ENCODE measurements around the gene TEAD4. TPM values are rescaled to one million over a fixed set of nuclear protein-coding genes. Genes with fewer than 3 reads are reported as not detected.

The TEAD4 gene
- total RNA-seq: 35.5 TPM
- 100 to 1,000 TPM in 2 of 8 donors, 10 to 100 TPM in 6; 73.8 to 103 (median 87.2) TPM for polyA plus RNA-seq (ENCODE audit: insufficient read depth in 1 of 8, insufficient read length in 8 of 8, low replicate concordance in 1 of 8)
- long read RNA-seq, donor 1, partial matches to known transcripts: 0 of 5 reads
- long read RNA-seq, donor 1, other reads (novel, unspliced or antisense): 0 of 5 reads
- long read RNA-seq, donor 2: 0 reads
- long read RNA-seq, donor 3, transcript TEAD4-202 (13 exons, 1,690 nt): major isoform, 9 of 37 reads
- long read RNA-seq, donor 3, partial matches to known transcripts: 27 of 37 reads
- long read RNA-seq, donor 3, other reads (novel, unspliced or antisense): 0 of 37 reads
- long read RNA-seq, donor 4, transcript TEAD4-202 (13 exons, 1,690 nt): major isoform, 6 of 21 reads
- long read RNA-seq, donor 4, partial matches to known transcripts: 10 of 21 reads
- long read RNA-seq, donor 4, other reads (novel, unspliced or antisense): 0 of 21 reads
- long read RNA-seq, donor 5, transcript TEAD4-202 (13 exons, 1,690 nt): major isoform, 16 of 40 reads
- long read RNA-seq, donor 5, transcript TEAD4-207 (6 exons, 801 nt): minor isoform, 5 of 40 reads
- long read RNA-seq, donor 5, partial matches to known transcripts: 18 of 40 reads
- long read RNA-seq, donor 5, other reads (novel, unspliced or antisense): 0 of 40 reads
- long read RNA-seq, donor 6, transcript TEAD4-202 (13 exons, 1,690 nt): major isoform, 13 of 62 reads
- long read RNA-seq, donor 6, transcript TEAD4-207 (6 exons, 801 nt): minor isoform, 7 of 62 reads
- long read RNA-seq, donor 6, partial matches to known transcripts: 40 of 62 reads
- long read RNA-seq, donor 6, other reads (novel, unspliced or antisense): 0 of 62 reads
- long read RNA-seq, donor 7, transcript TEAD4-202 (13 exons, 1,690 nt): major isoform, 8 of 27 reads
- long read RNA-seq, donor 7, partial matches to known transcripts: 17 of 27 reads
- long read RNA-seq, donor 7, other reads (novel, unspliced or antisense): 0 of 27 reads
- long read RNA-seq, donor 8, partial matches to known transcripts: 12 of 15 reads
- long read RNA-seq, donor 8, other reads (novel, unspliced or antisense): 0 of 15 reads
- long read RNA-seq, donor 9, partial matches to known transcripts: 18 of 24 reads
- long read RNA-seq, donor 9, other reads (novel, unspliced or antisense): 0 of 24 reads
- long read RNA-seq, donor 10, transcript TEAD4-202 (13 exons, 1,690 nt): major isoform, 6 of 25 reads
- long read RNA-seq, donor 10, partial matches to known transcripts: 18 of 25 reads
- long read RNA-seq, donor 10, other reads (novel, unspliced or antisense): 0 of 25 reads
- long read RNA-seq, donor 11, partial matches to known transcripts: 13 of 17 reads
- long read RNA-seq, donor 11, other reads (novel, unspliced or antisense): 0 of 17 reads

- Histone ChIP-seq H3K27me3 (ENCODE audit: control insufficient read depth, insufficient read depth, low read length) (peaks cover 11% of the 10 kb centered on the region), H3K4me3 (ENCODE audit: low read length) (peak within 1 kb of the TSS; percentile 70), H3K36me3 (ENCODE audit: control insufficient read depth, insufficient read depth, low read length) (no peaks in the 10 kb centered on the region), H3K27ac (ENCODE audit: low read length) (peak within 1 kb of the TSS; percentile 89), H3K9me3 (replicated peaks; ENCODE audit: control insufficient read depth, low read depth, low read length) (no peaks in the 10 kb centered on the region), H3K4me1 (ENCODE audit: control insufficient read depth, insufficient read depth, low read length) (peaks cover 39% of the 10 kb centered on the region)
- WGBS (ENCODE audit: insufficient coverage): 0% methylated on average over 23 of the region's 50 CpGs
- peak; percentile 77 for DNase-seq
Measured at GRCh38 chr12:2959192-2959504, at the start of gene TEAD4. Gene TEAD4, plus strand, starts transcription at chr12:2959397.

GRCh38 chr12:2912216-2912575 is 47.0 kb upstream of the TEAD4 start:
- no peaks in the 10 kb centered on the region for H3K9me3 ChIP-seq (replicated peaks; ENCODE audit: control insufficient read depth, low read depth, low read length)
- no peak overlapping the region for H3K27ac ChIP-seq (ENCODE audit: low read length)
- WGBS (ENCODE audit: insufficient coverage): 100% methylated on average over 2 of the region's 3 CpGs
- no peak overlapping the region for H3K4me3 ChIP-seq (ENCODE audit: low read length)
- H3K4me1 ChIP-seq (ENCODE audit: control insufficient read depth, insufficient read depth, low read length): no peaks in the 10 kb centered on the region
- DNase-seq: no peak
- peaks cover 40% of the 10 kb centered on the region for H3K36me3 ChIP-seq (ENCODE audit: control insufficient read depth, insufficient read depth, low read length)
- H3K27me3 ChIP-seq (ENCODE audit: control insufficient read depth, insufficient read depth, low read length): no peaks in the 10 kb centered on the region

GRCh38 chr12:2919249-2919648 is 39.9 kb upstream of the TEAD4 start:
- Histone ChIP-seq H3K4me3 (ENCODE audit: low read length) (no peak overlapping the region), H3K4me1 (ENCODE audit: control insufficient read depth, insufficient read depth, low read length) (no peaks in the 10 kb centered on the region), H3K36me3 (ENCODE audit: control insufficient read depth, insufficient read depth, low read length) (peaks cover 50% of the 10 kb centered on the region), H3K9me3 (replicated peaks; ENCODE audit: control insufficient read depth, low read depth, low read length) (no peaks in the 10 kb centered on the region), H3K27me3 (ENCODE audit: control insufficient read depth, insufficient read depth, low read length) (no peaks in the 10 kb centered on the region), H3K27ac (ENCODE audit: low read length) (no peak overlapping the region)
- no peak for DNase-seq
- WGBS (ENCODE audit: insufficient coverage): no CpG with 5 or more reads among the region's 2 CpGs

- Histone ChIP-seq H3K27me3 (ENCODE audit: control insufficient read depth, insufficient read depth, low read length) (no peaks in the 10 kb centered on the region), H3K4me1 (ENCODE audit: control insufficient read depth, insufficient read depth, low read length) (no peaks in the 10 kb centered on the region), H3K36me3 (ENCODE audit: control insufficient read depth, insufficient read depth, low read length) (peaks cover 55% of the 10 kb centered on the region), H3K9me3 (replicated peaks; ENCODE audit: control insufficient read depth, low read depth, low read length) (no peaks in the 10 kb centered on the region), H3K4me3 (ENCODE audit: low read length) (no peak overlapping the region), H3K27ac (ENCODE audit: low read length) (no peak overlapping the region)
- DNase-seq: no peak
- no CpG with 5 or more reads among the region's 2 CpGs for WGBS (ENCODE audit: insufficient coverage)
Measured at GRCh38 chr12:2922329-2922728, 36.9 kb upstream of the TEAD4 start.

DNA sequence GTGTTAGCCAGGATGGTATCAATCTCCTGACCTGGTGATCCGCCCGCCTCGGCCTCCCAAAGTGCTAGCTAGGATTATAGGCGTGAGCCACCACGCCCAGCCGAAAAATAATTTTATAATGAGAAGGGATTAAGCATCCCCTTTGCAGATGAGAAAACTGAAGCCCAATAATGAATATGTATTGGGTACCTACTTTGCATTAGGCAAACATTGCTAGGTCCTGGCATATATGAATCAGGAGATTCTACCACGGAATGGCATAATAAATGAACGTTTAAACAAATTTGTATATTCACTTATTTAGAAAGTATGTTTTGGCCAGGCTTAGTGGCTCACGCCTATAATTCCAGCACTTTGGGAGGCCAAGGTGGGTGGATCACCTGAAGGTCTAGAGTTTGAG is 36.1 kb upstream of the TEAD4 start:
- Histone ChIP-seq H3K9me3 (replicated peaks; ENCODE audit: control insufficient read depth, low read depth, low read length) (no peaks in the 10 kb centered on the region), H3K27ac (ENCODE audit: low read length) (no peak overlapping the region), H3K4me3 (ENCODE audit: low read length) (no peak overlapping the region), H3K4me1 (ENCODE audit: control insufficient read depth, insufficient read depth, low read length) (no peaks in the 10 kb centered on the region), H3K36me3 (ENCODE audit: control insufficient read depth, insufficient read depth, low read length) (peaks cover 57% of the 10 kb centered on the region), H3K27me3 (ENCODE audit: control insufficient read depth, insufficient read depth, low read length) (no peaks in the 10 kb centered on the region)
- DNase-seq: no peak
- WGBS (ENCODE audit: insufficient coverage): 92% methylated on average over 2 of the region's 9 CpGs

- Histone ChIP-seq H3K9me3 (replicated peaks; ENCODE audit: control insufficient read depth, low read depth, low read length) (no peaks in the 10 kb centered on the region), H3K27ac (ENCODE audit: low read length) (no peak overlapping the region)
- WGBS (ENCODE audit: insufficient coverage): 88% methylated on average over 2 of the region's 3 CpGs
Measured at GRCh38 chr12:2924019-2924418, 35.2 kb upstream of the TEAD4 start.

GRCh38 chr12:2925322-2925995 is 33.7 kb upstream of the TEAD4 start:
- Histone ChIP-seq H3K27ac (ENCODE audit: low read length) (no peak overlapping the region), H3K27me3 (ENCODE audit: control insufficient read depth, insufficient read depth, low read length) (no peaks in the 10 kb centered on the region), H3K9me3 (replicated peaks; ENCODE audit: control insufficient read depth, low read depth, low read length) (no peaks in the 10 kb centered on the region), H3K4me3 (ENCODE audit: low read length) (no peak overlapping the region), H3K4me1 (ENCODE audit: control insufficient read depth, insufficient read depth, low read length) (no peaks in the 10 kb centered on the region), H3K36me3 (ENCODE audit: control insufficient read depth, insufficient read depth, low read length) (peaks cover 55% of the 10 kb centered on the region)
- DNase-seq: no peak
- 94% methylated on average over 2 of the region's 6 CpGs for WGBS (ENCODE audit: insufficient coverage)

More at GRCh38 chr12:2924019-2924418, 35.2 kb upstream of the TEAD4 start:
- peak; percentile 14 for DNase-seq
- no peaks in the 10 kb centered on the region for H3K4me1 ChIP-seq (ENCODE audit: control insufficient read depth, insufficient read depth, low read length)
- no peaks in the 10 kb centered on the region for H3K27me3 ChIP-seq (ENCODE audit: control insufficient read depth, insufficient read depth, low read length)
- no peak overlapping the region for H3K4me3 ChIP-seq (ENCODE audit: low read length)
- H3K36me3 ChIP-seq (ENCODE audit: control insufficient read depth, insufficient read depth, low read length): peaks cover 55% of the 10 kb centered on the region

DNA sequence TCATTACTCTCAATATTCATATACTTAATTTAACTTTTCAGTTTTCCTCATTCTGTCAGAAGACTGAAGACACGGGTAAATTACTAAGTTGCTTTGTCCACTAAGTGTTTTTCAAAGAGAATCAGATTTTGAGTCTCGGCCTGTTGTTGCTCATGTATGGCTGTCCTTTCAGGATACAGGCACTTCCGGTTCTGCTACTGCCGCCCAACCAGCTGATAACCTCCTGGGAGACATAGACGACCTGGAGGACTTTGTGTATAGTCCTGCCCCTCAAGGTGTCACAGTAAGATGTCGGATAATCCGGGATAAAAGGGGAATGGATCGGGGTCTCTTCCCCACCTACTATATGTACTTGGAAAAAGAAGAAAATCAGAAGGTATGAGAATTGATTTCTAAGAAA is 28.3 kb upstream of the TEAD4 start:
- Histone ChIP-seq H3K27ac (ENCODE audit: low read length) (no peak overlapping the region), H3K36me3 (ENCODE audit: control insufficient read depth, insufficient read depth, low read length) (peaks cover 52% of the 10 kb centered on the region)

DNA sequence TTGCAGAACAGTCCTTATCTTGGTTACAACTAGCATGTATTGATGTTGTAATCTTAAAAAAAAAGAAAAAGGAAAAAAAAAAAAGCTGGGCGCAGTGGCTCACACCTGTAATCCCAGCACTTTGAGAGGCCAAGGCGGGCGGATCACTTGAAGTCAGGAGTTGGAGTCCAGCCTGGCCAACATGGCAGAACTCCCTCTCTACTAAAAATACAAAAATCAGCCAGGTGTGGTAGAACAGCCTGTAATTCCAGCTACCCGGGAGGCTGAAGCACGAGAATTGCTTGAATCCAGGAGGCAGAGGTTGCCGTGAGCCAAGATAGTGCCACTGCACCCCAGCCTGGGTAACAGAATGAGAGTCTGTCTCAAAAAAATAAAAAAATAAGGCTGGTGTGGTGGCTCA is 25.6 kb upstream of the TEAD4 start:
- no peaks in the 10 kb centered on the region for H3K4me1 ChIP-seq (ENCODE audit: control insufficient read depth, insufficient read depth, low read length)
- H3K9me3 ChIP-seq (replicated peaks; ENCODE audit: control insufficient read depth, low read depth, low read length): no peaks in the 10 kb centered on the region
- no peak overlapping the region for H3K4me3 ChIP-seq (ENCODE audit: low read length)
- H3K27me3 ChIP-seq (ENCODE audit: control insufficient read depth, insufficient read depth, low read length): no peaks in the 10 kb centered on the region
- H3K36me3 ChIP-seq (ENCODE audit: control insufficient read depth, insufficient read depth, low read length): peaks cover 48% of the 10 kb centered on the region
- WGBS (ENCODE audit: insufficient coverage): 93% methylated on average over 3 of the region's 6 CpGs
- DNase-seq: no peak
- H3K27ac ChIP-seq (ENCODE audit: low read length): no peak overlapping the region

More for the DNA sequence above, 28.3 kb upstream of the TEAD4 start:
- no peaks in the 10 kb centered on the region for H3K4me1 ChIP-seq (ENCODE audit: control insufficient read depth, insufficient read depth, low read length)
- H3K27me3 ChIP-seq (ENCODE audit: control insufficient read depth, insufficient read depth, low read length): no peaks in the 10 kb centered on the region
- no peak overlapping the region for H3K4me3 ChIP-seq (ENCODE audit: low read length)
- no peaks in the 10 kb centered on the region for H3K9me3 ChIP-seq (replicated peaks; ENCODE audit: control insufficient read depth, low read depth, low read length)
- no peak for DNase-seq
- WGBS (ENCODE audit: insufficient coverage): 58% methylated on average over 3 of the region's 8 CpGs

All from muscle of leg (tissue), 16 donors.